ENCODE measurements around the gene PLEKHG3. TPM values are rescaled to one million over a fixed set of nuclear protein-coding genes. Genes with fewer than 3 reads are reported as not detected.
"Not testable (repeated sequence)": the region's sequence is repeated elsewhere in the genome, so short reads cannot be mapped to it uniquely, and the experiment has no call there.

Gene PLEKHG3
- total RNA-seq (10 to 100 TPM; 32.1 to 45.6 TPM), polyA plus RNA-seq (ENCODE audit: insufficient read length in 2 of 2) (10 to 100 TPM; 38.7 to 53.9 TPM)
- long read RNA-seq, donor 1, partial matches to known transcripts = 33 of 33 reads
- long read RNA-seq, donor 1, other reads (novel, unspliced or antisense) = 0 of 33 reads
- long read RNA-seq, donor 2, full-length matches to known transcripts = 1 of 1 reads
- long read RNA-seq, donor 2, partial matches to known transcripts = 0 of 1 reads
- long read RNA-seq, donor 2, other reads (novel, unspliced or antisense) = 0 of 1 reads
- long read RNA-seq, donor 3, full-length matches to known transcripts = 1 of 7 reads
- long read RNA-seq, donor 3, partial matches to known transcripts = 6 of 7 reads
- long read RNA-seq, donor 3, other reads (novel, unspliced or antisense) = 0 of 7 reads
- long read RNA-seq, donor 4, partial matches to known transcripts = 5 of 5 reads
- long read RNA-seq, donor 4, other reads (novel, unspliced or antisense) = 0 of 5 reads

DNA sequence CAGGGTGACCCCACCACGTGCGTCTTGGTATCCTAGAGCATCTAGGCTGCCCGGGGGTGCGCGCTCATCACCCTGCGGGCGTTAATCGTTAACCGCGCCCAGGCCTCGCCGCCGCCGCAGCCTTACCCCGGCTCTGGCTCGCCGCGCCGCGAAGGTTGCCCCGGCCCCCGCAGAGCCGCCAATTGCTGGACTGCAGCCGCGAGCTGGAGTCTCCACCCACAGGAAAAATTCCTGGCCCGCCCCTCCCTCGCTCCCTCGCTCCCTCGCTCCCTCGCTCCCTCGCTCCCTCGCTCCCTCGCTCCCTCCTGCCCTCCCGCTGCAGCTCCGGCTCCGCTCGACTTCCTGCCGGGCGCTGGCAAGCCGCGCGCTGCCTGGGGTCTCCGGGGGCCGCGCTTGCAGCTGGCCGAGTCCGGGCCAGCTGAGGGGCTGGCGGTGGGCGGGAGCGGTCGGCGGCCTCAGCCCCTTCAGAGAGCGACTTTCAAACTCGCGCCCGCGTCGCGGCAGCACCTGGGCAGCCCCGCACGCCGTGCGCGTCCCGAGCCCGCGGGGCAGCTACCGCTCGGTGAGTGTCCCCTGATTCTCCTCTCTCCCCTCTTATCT, at the start of gene PLEKHG3:
TSS of gene PLEKHG3 (plus strand) at position 282 of the 600 bp plus-strand sequence. CDS start 23,208 bp downstream, outside the sequence.
- WGBS (ENCODE audit: insufficient coverage) = under 1% methylated on average over 69 of the region's 69 CpGs
- Histone ChIP-seq H3K36me3 (ENCODE audit: control insufficient read depth, insufficient read depth, low read length) (peaks cover 3% of the 10 kb centered on the region), H3K27ac (ENCODE audit: low read depth, low read length) (peak within 1 kb of the TSS; percentile 84), H3K9me3 (ENCODE audit: control insufficient read depth, insufficient read depth, low read length) (no peaks in the 10 kb centered on the region), H3K4me1 (ENCODE audit: control insufficient read depth, insufficient read depth, low read length) (peaks cover 58% of the 10 kb centered on the region), H3K4me3 (ENCODE audit: low read depth, low read length) (peak within 1 kb of the TSS; percentile 72), H3K27me3 (ENCODE audit: control insufficient read depth, insufficient read depth, low read length) (peaks cover 14% of the 10 kb centered on the region)
- peak in 3 of 6 donors; percentile 54 to 90 (median 83) for DNase-seq (ENCODE audit: low read depth in 4 of 6, low spot score in 6 of 6)

DNA sequence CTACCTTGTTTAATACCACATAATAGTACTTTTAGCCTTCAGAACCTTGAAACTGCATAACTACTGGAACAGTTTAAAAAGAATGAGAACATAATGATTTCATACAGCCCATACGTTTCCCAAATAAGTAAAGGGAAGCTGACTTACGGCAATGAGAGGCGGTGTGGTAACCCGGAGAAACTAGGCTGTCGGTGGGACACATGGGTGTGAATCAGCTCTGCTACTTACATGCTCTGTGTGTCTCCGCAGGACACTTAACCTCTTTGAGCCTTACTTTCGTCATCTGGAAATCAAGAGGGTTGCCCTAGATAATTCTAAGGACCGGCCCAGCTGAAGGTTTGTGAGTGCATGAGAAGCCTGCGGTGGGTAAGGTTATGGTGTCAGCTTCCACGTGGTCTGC, 49.3 kb upstream of the PLEKHG3 start:
- Histone ChIP-seq H3K9me3 (ENCODE audit: control insufficient read depth, insufficient read depth, low read length) (no peaks in the 10 kb centered on the region), H3K27me3 (ENCODE audit: control insufficient read depth, insufficient read depth, low read length) (no peaks in the 10 kb centered on the region), H3K27ac (ENCODE audit: low read depth, low read length) (no peak overlapping the region), H3K36me3 (ENCODE audit: control insufficient read depth, insufficient read depth, low read length) (no peaks in the 10 kb centered on the region), H3K4me1 (ENCODE audit: control insufficient read depth, insufficient read depth, low read length) (no peaks in the 10 kb centered on the region), H3K4me3 (ENCODE audit: low read depth, low read length) (no peak overlapping the region)
- 85% methylated on average over 9 of the region's 10 CpGs for WGBS (ENCODE audit: insufficient coverage)
- no peak for DNase-seq (ENCODE audit: low read depth in 4 of 6, low spot score in 6 of 6)

DNA sequence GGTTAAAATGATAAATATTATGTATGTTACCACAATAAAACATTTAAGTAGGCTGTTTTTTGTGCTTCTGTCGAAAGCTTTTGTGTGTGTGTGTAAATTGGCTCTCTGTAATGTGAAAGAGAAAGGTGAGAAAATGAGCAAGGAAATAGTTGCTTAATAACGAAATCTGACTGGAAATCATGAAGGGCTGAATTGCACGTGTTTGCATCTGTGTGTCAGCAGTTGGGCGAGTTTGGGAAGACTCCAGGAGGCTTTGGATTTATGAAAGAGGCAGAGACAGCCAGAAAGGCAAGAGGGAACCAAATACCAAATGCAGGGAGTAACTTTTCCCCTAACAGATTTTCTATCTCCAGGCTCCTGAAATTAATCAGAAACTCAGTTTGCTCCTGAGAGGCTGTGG, 47.2 kb upstream of the PLEKHG3 start:
- Histone ChIP-seq H3K27me3 (ENCODE audit: control insufficient read depth, insufficient read depth, low read length) (no peaks in the 10 kb centered on the region), H3K4me3 (ENCODE audit: low read depth, low read length) (no peak overlapping the region), H3K9me3 (ENCODE audit: control insufficient read depth, insufficient read depth, low read length) (no peaks in the 10 kb centered on the region), H3K36me3 (ENCODE audit: control insufficient read depth, insufficient read depth, low read length) (no peaks in the 10 kb centered on the region), H3K27ac (ENCODE audit: low read depth, low read length) (no peak overlapping the region), H3K4me1 (ENCODE audit: control insufficient read depth, insufficient read depth, low read length) (no peaks in the 10 kb centered on the region)
- WGBS (ENCODE audit: insufficient coverage) = 67% methylated on average over 4 of the region's 4 CpGs
- peak in 2 of 6 donors; percentile 38 to 46 for DNase-seq (ENCODE audit: low read depth in 4 of 6, low spot score in 6 of 6)

- WGBS (ENCODE audit: insufficient coverage) = 95% methylated on average over 28 of the region's 35 CpGs
These were observed 46.0 kb upstream of the PLEKHG3 start for GRCh38 chr14:64658201-64658600.

DNA sequence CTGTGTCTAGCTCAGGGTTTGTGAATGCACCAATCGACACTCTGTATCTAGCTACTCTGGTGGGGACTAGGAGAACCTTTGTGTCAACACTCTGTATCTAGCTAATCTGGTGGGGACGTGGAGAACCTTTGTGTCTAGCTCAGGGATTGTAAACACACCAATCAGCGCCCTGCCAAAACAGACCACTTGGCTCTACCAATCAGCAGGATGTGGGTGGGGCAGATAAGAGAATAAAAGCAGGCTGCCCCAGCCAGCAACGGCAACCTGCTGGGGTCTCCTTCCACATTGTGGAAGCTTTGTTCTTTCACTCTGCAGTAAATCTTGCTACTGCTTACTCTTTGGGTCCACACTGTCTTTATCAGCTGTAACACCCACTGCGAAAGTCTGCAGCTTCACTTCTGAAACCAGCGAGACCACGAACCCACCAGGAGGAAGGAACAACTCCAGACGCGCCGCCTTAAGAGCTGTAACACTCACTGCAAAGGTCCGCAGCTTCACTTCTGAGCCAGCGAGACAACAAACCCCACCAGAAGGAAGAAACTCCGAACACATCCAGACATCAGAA, 45.4 kb upstream of the PLEKHG3 start:
- not testable (repeated sequence) for DNase-seq (ENCODE audit: low read depth in 4 of 6, low spot score in 6 of 6); H3K36me3 ChIP-seq (ENCODE audit: control insufficient read depth, insufficient read depth, low read length); H3K4me3 ChIP-seq (ENCODE audit: low read depth, low read length); H3K27ac ChIP-seq (ENCODE audit: low read depth, low read length); H3K27me3 ChIP-seq (ENCODE audit: control insufficient read depth, insufficient read depth, low read length); H3K4me1 ChIP-seq (ENCODE audit: control insufficient read depth, insufficient read depth, low read length); H3K9me3 ChIP-seq (ENCODE audit: control insufficient read depth, insufficient read depth, low read length)
- WGBS (ENCODE audit: insufficient coverage) = 81% methylated on average over 6 of the region's 13 CpGs

More at GRCh38 chr14:64658201-64658600, 46.0 kb upstream of the PLEKHG3 start:
- no peaks in the 10 kb centered on the region for H3K9me3 ChIP-seq (ENCODE audit: control insufficient read depth, insufficient read depth, low read length)
- H3K27me3 ChIP-seq (ENCODE audit: control insufficient read depth, insufficient read depth, low read length) = no peaks in the 10 kb centered on the region
- no peaks in the 10 kb centered on the region for H3K4me1 ChIP-seq (ENCODE audit: control insufficient read depth, insufficient read depth, low read length)
- no peaks in the 10 kb centered on the region for H3K36me3 ChIP-seq (ENCODE audit: control insufficient read depth, insufficient read depth, low read length)
- H3K4me3 ChIP-seq (ENCODE audit: low read depth, low read length) = no peak overlapping the region
- DNase-seq (ENCODE audit: low read depth in 4 of 6, low spot score in 6 of 6) = no peak
- H3K27ac ChIP-seq (ENCODE audit: low read depth, low read length) = no peak overlapping the region

GRCh38 chr14:64659366-64659765, 44.9 kb upstream of the PLEKHG3 start:
- Histone ChIP-seq H3K4me3 (ENCODE audit: low read depth, low read length) (no peak overlapping the region), H3K4me1 (ENCODE audit: control insufficient read depth, insufficient read depth, low read length) (no peaks in the 10 kb centered on the region), H3K27ac (ENCODE audit: low read depth, low read length) (no peak overlapping the region), H3K27me3 (ENCODE audit: control insufficient read depth, insufficient read depth, low read length) (no peaks in the 10 kb centered on the region), H3K36me3 (ENCODE audit: control insufficient read depth, insufficient read depth, low read length) (no peaks in the 10 kb centered on the region), H3K9me3 (ENCODE audit: control insufficient read depth, insufficient read depth, low read length) (no peaks in the 10 kb centered on the region)
- DNase-seq (ENCODE audit: low read depth in 4 of 6, low spot score in 6 of 6) = no peak
- 86% methylated on average over 4 of the region's 5 CpGs for WGBS (ENCODE audit: insufficient coverage)

DNA sequence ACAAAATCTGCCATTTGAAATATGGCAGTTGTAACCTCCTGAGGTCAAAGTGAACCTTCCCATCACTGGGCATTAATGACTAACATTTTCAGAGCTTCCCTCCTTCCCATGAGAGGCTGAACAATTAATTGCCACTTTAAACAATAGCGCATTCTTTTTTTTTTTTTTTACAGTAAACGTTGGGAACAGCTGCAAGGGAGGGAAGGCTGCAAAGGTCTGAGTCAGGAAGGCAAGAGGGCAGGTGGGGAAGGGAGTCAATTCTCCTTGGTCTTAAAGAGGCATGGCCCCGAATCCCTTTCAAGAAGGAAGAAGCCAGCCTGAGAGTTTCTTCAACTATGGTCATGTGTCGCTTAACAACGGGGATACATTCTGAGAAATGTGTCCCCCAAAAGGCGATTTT, 41.0 kb upstream of the PLEKHG3 start:
- Histone ChIP-seq H3K4me1 (ENCODE audit: control insufficient read depth, insufficient read depth, low read length) (no peaks in the 10 kb centered on the region), H3K27me3 (ENCODE audit: control insufficient read depth, insufficient read depth, low read length) (no peaks in the 10 kb centered on the region), H3K27ac (ENCODE audit: low read depth, low read length) (no peak overlapping the region), H3K36me3 (ENCODE audit: control insufficient read depth, insufficient read depth, low read length) (no peaks in the 10 kb centered on the region), H3K9me3 (ENCODE audit: control insufficient read depth, insufficient read depth, low read length) (no peaks in the 10 kb centered on the region), H3K4me3 (ENCODE audit: low read depth, low read length) (no peak overlapping the region)
- 91% methylated on average over 3 of the region's 6 CpGs for WGBS (ENCODE audit: insufficient coverage)
- no peak for DNase-seq (ENCODE audit: low read depth in 4 of 6, low spot score in 6 of 6)

DNA sequence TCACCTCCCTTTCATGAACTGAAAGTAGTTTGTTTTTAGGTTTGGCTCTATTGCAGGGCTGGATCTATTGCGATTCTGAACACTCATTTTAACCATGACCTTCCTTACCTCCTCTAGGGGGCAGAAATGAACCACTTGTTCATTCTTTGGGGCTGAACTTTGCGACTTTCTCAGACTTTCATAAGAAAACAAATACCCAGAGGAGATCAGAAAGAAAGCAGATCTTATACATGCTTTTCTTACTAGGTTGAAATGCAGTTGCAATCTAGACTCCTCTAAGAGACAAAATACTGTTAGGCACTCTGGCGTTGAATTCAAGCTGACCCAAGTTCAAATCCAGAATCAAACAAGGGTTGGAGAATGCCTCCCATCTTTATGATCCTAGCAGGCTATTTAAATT, 32.6 kb upstream of the PLEKHG3 start:
- peak in 4 of 6 donors; percentile 48 to 82 (median 68) for DNase-seq (ENCODE audit: low read depth in 4 of 6, low spot score in 6 of 6)
- WGBS (ENCODE audit: insufficient coverage) = 8% methylated on average over 2 of the region's 3 CpGs
- Histone ChIP-seq H3K4me1 (ENCODE audit: control insufficient read depth, insufficient read depth, low read length) (no peaks in the 10 kb centered on the region), H3K4me3 (ENCODE audit: low read depth, low read length) (no peak overlapping the region), H3K27me3 (ENCODE audit: control insufficient read depth, insufficient read depth, low read length) (no peaks in the 10 kb centered on the region), H3K36me3 (ENCODE audit: control insufficient read depth, insufficient read depth, low read length) (no peaks in the 10 kb centered on the region), H3K9me3 (ENCODE audit: control insufficient read depth, insufficient read depth, low read length) (no peaks in the 10 kb centered on the region), H3K27ac (ENCODE audit: low read depth, low read length) (no peak overlapping the region)

GRCh38 chr14:64673316-64673715, 30.9 kb upstream of the PLEKHG3 start:
- H3K27ac ChIP-seq (ENCODE audit: low read depth, low read length) = no peak overlapping the region
- no peaks in the 10 kb centered on the region for H3K4me1 ChIP-seq (ENCODE audit: control insufficient read depth, insufficient read depth, low read length)
- WGBS (ENCODE audit: insufficient coverage) = 60% methylated on average over 2 of the region's 8 CpGs

More at GRCh38 chr14:64673316-64673715, 30.9 kb upstream of the PLEKHG3 start:
- H3K36me3 ChIP-seq (ENCODE audit: control insufficient read depth, insufficient read depth, low read length) = no peaks in the 10 kb centered on the region
- no peak for DNase-seq (ENCODE audit: low read depth in 4 of 6, low spot score in 6 of 6)
- H3K4me3 ChIP-seq (ENCODE audit: low read depth, low read length) = no peak overlapping the region
- H3K27me3 ChIP-seq (ENCODE audit: control insufficient read depth, insufficient read depth, low read length) = no peaks in the 10 kb centered on the region
- H3K9me3 ChIP-seq (ENCODE audit: control insufficient read depth, insufficient read depth, low read length) = no peaks in the 10 kb centered on the region

All from spinal cord (tissue), 10 donors.